Tibial nerve (tissue), 3 donors: ENCODE data around the gene THSD4.

Experiments
- POLR2A ChIP-seq, 2 donors: fragments of 450-650 bp; IDR thresholded peaks; one replicate each; pipeline ENCODE4 v1.6.1; 2017; ENCODE audit warnings: antibody characterized with exemption in 2 of 2, mild to moderate bottlenecking in 2 of 2, moderate library complexity in 2 of 2
- TF ChIP-seq, protein P1 (sequence below), 5 experiments: fragments of 200-600 bp in 3 of 5; fragments of 450-650 bp in 2 of 5; sonication (generic) in 3 of 5; IDR thresholded peaks; one replicate each; pipeline ENCODE4 v1.5.1; 2016 to 2019; ENCODE audit warnings: antibody characterized with exemption in 5 of 5, mild to moderate bottlenecking in 3 of 5, moderate library complexity in 2 of 5

DNA sequence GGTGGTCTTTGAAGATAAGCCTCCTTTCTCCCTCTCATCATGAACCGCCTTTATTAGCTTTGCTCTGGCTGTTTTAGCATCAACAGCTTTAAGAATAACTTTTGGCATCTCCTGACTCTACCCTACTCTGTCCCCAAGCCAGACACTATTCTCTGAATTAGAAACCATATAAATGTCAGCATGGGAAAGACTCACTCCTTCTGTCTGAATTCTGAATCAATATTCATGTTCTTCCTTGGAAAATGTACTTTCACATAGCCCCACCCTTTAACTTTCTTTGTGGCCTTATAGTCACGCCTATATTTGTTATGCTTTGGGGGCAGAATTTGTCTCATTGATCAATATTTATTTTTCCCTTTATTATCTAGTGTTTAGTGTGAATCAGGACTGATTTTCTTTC is 563.3 kb downstream of the THSD4 start:
- TF ChIP-seq, protein P1, sequence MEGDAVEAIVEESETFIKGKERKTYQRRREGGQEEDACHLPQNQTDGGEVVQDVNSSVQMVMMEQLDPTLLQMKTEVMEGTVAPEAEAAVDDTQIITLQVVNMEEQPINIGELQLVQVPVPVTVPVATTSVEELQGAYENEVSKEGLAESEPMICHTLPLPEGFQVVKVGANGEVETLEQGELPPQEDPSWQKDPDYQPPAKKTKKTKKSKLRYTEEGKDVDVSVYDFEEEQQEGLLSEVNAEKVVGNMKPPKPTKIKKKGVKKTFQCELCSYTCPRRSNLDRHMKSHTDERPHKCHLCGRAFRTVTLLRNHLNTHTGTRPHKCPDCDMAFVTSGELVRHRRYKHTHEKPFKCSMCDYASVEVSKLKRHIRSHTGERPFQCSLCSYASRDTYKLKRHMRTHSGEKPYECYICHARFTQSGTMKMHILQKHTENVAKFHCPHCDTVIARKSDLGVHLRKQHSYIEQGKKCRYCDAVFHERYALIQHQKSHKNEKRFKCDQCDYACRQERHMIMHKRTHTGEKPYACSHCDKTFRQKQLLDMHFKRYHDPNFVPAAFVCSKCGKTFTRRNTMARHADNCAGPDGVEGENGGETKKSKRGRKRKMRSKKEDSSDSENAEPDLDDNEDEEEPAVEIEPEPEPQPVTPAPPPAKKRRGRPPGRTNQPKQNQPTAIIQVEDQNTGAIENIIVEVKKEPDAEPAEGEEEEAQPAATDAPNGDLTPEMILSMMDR (IDR thresholded peaks at IDR 0.05): no peak
- TF ChIP-seq POLR2A (IDR thresholded peaks at IDR 0.05): no peak
